ENCODE data around the gene ICE2. TPM values are rescaled to one million over a fixed set of nuclear protein-coding genes. Genes with fewer than 3 reads are reported as not detected.

Gene ICE2
- total RNA-seq, 1 experiment from 2014 or later, result 62.8 TPM

- no TSS peak for BruUV-seq (replicated peaks)
- DNase-seq (ENCODE audit: low read depth, low spot score) (no peak), ATAC-seq (no peak)
- CTCF ChIA-PET, result interaction anchor here (3.1 kb wide), 1 partner anchor 116 kb away, joined by 14 read pairs; no protein-coding TSS in a partner anchor
- POLR2A ChIA-PET, result no interaction called here
- Histone ChIP-seq H4K20me1 (ENCODE audit: insufficient read depth) (no peaks in the 10 kb centered on the region), H3K4me2 (ENCODE audit: low read length) (no peak overlapping the region), H3K27me3 (ENCODE audit: insufficient read depth, low read length) (no peaks in the 10 kb centered on the region), H3K4me1 (ENCODE audit: control insufficient read depth in 1 of 2, insufficient read depth in 2 of 2, low read length in 2 of 2) (no peaks in the 10 kb centered on the region), H2AFZ (ENCODE audit: low read depth, low read length, poor library complexity, severe bottlenecking) (no peak overlapping the region), H3K36me3 (ENCODE audit: control insufficient read depth in 1 of 2, insufficient read depth in 2 of 2, low read length in 2 of 2) (no peaks in the 10 kb centered on the region), H3K9ac (ENCODE audit: low read length) (no peak overlapping the region), H3K27ac (ENCODE audit: low read depth, low read length) (no peak overlapping the region), H3K4me3 (replicated peaks in 1 of 2; ENCODE audit: low read depth in 1 of 2, low read length in 2 of 2) (no peak overlapping the region), H3K9me2 (ENCODE audit: insufficient read depth) (no peaks in the 10 kb centered on the region), H3K9me3 (ENCODE audit: control insufficient read depth in 1 of 2, insufficient read depth in 1 of 2, low read depth in 1 of 2, low read length in 2 of 2) (no peaks in the 10 kb centered on the region), H3K79me2 (ENCODE audit: insufficient read depth, low read length) (no peaks in the 10 kb centered on the region)
- intact Hi-C loops (cut with micrococcal nuclease), result loop anchor here (1.0 kb wide), 1 partner anchor 114 kb away; no protein-coding TSS in a partner anchor
- TF ChIP-seq TCF7L2 (IDR thresholded peaks at IDR 0.05; ENCODE audit: borderline replicate concordance, extremely low read depth, insufficient read depth, insufficient read length) (no peak), FOSL1 (IDR thresholded peaks at IDR 0.05; ENCODE audit: low read depth) (no peak), ELF1 (IDR thresholded peaks at IDR 0.05; ENCODE audit: borderline replicate concordance, low read depth) (no peak), CTCF (IDR thresholded peaks at IDR 0.05 in 2 of 3, conservative IDR thresholded peaks at IDR 0.05 in 1 of 3; ENCODE audit: borderline replicate concordance in 1 of 3, insufficient read depth in 1 of 3, low read depth in 2 of 3, low read length in 2 of 3) (no peak), CBX3 (IDR thresholded peaks at IDR 0.05; ENCODE audit: low read depth) (no peak), YY1 (IDR thresholded peaks at IDR 0.05; ENCODE audit: extremely low read depth, insufficient replicate concordance, low read depth, low read length) (no peak), MAX (IDR thresholded peaks at IDR 0.05) (no peak), REST (IDR thresholded peaks at IDR 0.05; ENCODE audit: low read depth) (no peak), EZH2phosphoT487 (IDR thresholded peaks at IDR 0.05; ENCODE audit: borderline replicate concordance) (no peak), ZFX (IDR thresholded peaks at IDR 0.05) (no peak), EZH2 (IDR thresholded peaks at IDR 0.05) (no peak), RAD21 (IDR thresholded peaks at IDR 0.05; ENCODE audit: low read depth) (no peak), EGR1 (IDR thresholded peaks at IDR 0.05; ENCODE audit: low read depth) (no peak), ATF3 (IDR thresholded peaks at IDR 0.05) (no peak)
- RAD21 ChIA-PET (ENCODE audit: low non-redundant PET in 1 of 2, low total read pairs in 2 of 2, uncharacterized antibody in 2 of 2, unreplicated experiment in 2 of 2), result interaction anchor here in 1 of 2 experiments (1.4 kb wide), 1 partner anchor 83 kb away, joined by 5 read pairs; no protein-coding TSS in a partner anchor
Measured at GRCh38 chr15:60442763-60443162, 36.2 kb downstream of the ICE2 start.

Measured in HCT116 (cell line).